WTC11 (cell line): ENCODE results near the gene RBM19.

Experiments
- ATF3 ChIP-seq: sonication (generic); formaldehyde crosslinking; conservative IDR thresholded peaks from 2 replicates; pipeline ENCODE4 v1.8.1; 2022; ENCODE audit warnings: mild to moderate bottlenecking, missing genetic modification reagents
- CTCF ChIP-seq: fragments of 200-600 bp; IDR thresholded peaks from 2 replicates; pipeline ENCODE4 v1.8.0; 2022; ENCODE audit warnings: antibody characterized with exemption
- NFATC4 ChIP-seq: fragments of 250-450 bp; sonication (Bioruptor Pico); IDR thresholded peaks from 2 replicates; pipeline ENCODE4 v1.9.0; 2021; ENCODE audit warnings: mild to moderate bottlenecking
- NR3C1 ChIP-seq: sonication (generic); formaldehyde crosslinking; conservative IDR thresholded peaks from 2 replicates; pipeline ENCODE4 v1.8.1; 2023; ENCODE audit warnings: low read depth, mild to moderate bottlenecking, missing genetic modification reagents
- RORB ChIP-seq: fragments of 250-450 bp; sonication (Bioruptor Pico); IDR thresholded peaks from 2 replicates; pipeline ENCODE4 v1.9.0; 2021; ENCODE audit warnings: mild to moderate bottlenecking
- TEAD1 ChIP-seq: sonication (generic); formaldehyde crosslinking; IDR thresholded peaks from 2 replicates; pipeline ENCODE4 v1.8.0; 2022; ENCODE audit warnings: mild to moderate bottlenecking, missing genetic modification reagents

DNA sequence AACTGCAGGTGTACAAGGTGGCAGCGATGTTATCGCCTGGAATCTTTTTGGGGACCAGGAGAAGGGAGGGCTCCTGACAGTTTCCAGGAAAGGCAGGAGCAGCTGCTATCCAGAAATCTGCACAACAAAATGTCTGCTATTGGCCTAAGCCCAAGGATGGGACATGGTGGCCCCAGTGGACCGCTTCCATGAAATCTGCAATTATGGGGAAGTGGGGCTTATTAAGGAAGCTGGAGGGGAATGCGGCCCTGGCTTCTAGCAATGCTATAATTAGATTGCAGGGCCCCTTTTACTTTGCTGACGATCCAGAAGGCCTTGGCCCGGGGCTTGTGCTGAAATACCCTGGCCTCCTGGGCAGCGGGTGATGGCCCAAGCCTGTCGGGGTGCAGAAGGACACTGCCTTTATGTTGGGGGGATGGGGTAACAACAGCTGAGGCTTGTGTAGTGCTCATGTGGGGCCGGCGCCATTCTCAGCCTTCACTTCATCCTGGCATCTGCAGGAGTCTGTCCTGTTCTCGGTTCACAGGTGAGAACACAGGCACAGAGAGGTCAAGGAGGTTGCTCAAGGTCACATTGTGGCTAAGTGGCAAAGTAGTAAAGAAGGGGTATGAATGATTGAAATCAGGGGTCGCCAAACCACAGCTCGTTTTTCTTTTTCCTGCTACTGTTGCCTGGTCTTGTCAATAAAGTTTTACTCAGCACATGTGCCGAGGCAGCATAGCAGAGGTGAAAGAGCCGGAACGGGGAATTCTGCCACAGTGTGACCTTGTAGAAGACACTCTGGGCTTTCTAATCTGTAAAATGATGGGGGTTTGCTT lies 153.5 kb downstream of the RBM19 start:
- TF ChIP-seq NFATC4 (CRISPR knock-in tag) (no peak), RORB (CRISPR knock-in tag) (no peak), CTCF (no peak), ATF3 (CRISPR knock-in tag) (no peak), NR3C1 (CRISPR knock-in tag) (no peak), TEAD1 (CRISPR knock-in tag) (no peak)
